ENCODE results near the gene LRRC8D. TPM values are rescaled to one million over a fixed set of nuclear protein-coding genes. Genes with fewer than 3 reads are reported as not detected.

LRRC8D gene
- total RNA-seq, 4 donors from 2014 or later: 28.9 to 113 (median 58.8) TPM

Other genes starting within 250 kb of the LRRC8D start
- 1 to 10 TPM; 2.5 to 9.9 (median 4.0) TPM for gene LRRC8C, start 187.9 kb upstream of the LRRC8D start, total RNA-seq
- 10 to 100 TPM; 22.3 to 49.9 (median 47.1) TPM for gene ZNF326, start 174.1 kb downstream of the LRRC8D start, total RNA-seq